Measurements from ENCODE around the gene BNIP5. TPM values are rescaled to one million over a fixed set of nuclear protein-coding genes. Genes with fewer than 3 reads are reported as not detected.
A peak's percentile ranks its signal among the peaks of the same experiment; 100 is the strongest.

BNIP5 gene
- total RNA-seq, 1 experiment from 2014 or later: not detected

- no peak for TF ChIP-seq ARID4B (CRISPR knock-in tag; IDR thresholded peaks at IDR 0.05; ENCODE audit: borderline replicate concordance)
These were observed 38.3 kb upstream of the BNIP5 start (continued) for GRCh38 chr6:36374972-36375371.

GRCh38 chr6:36374194-36374593 lies 37.5 kb upstream of the BNIP5 start:
- ChIA-PET POLR2A (no interaction called here), CTCF (interaction anchor here (0.9 to 2.5 kb wide), 5 partner anchors 14 to 235 kb away, joined by 3 to 11 read pairs (median 4); no protein-coding TSS in a partner anchor)

DNA sequence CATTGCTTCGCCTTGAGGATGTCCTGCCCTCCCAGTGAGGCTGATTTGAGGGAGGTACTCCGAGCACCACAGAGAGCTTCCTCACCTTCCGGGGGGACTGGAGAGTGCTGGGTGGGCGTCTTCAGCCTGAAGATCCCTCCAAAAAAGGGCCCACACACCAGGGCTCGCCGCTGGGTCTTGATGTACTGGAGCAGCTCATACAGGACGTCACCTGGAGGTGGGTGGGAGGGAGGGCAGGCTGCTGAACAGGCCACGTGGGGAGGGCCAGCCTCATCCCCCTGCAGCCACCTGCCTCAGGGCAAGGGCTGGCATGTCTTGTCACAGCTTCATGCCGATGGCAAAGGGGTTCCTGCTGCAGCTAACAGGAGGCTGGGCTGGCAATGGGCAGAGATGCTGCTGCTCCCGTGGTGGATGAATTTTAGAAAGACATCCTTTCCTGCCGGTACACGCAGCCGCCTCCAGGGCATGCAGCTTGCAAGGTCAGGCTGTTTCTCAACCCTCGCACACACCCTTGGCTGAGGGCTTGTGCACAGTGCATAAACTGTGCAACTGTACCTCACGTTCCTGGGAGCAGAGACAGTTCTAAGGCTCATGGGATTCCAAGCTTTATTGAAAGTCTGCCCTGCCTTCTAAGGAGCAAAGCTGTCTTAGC lies 36.8 kb upstream of the BNIP5 start:
- ChIA-PET POLR2A (no interaction called here), CTCF (interaction anchor here (0.5 to 2.5 kb wide), 6 partner anchors 13 to 71 kb away, joined by 3 to 11 read pairs (median 4); no protein-coding TSS in a partner anchor)
- ATAC-seq: peak; percentile 13
- no peak for TF ChIP-seq CBFB (CRISPR knock-in tag; IDR thresholded peaks at IDR 0.05; ENCODE audit: low read depth)
- Mint-ChIP-seq H3K36me3 (no peaks in the 10 kb centered on the region), H3K4me3 (no peak overlapping the region), H3K9me3 (no peaks in the 10 kb centered on the region), H3K4me1 (peaks cover 27% of the 10 kb centered on the region), H3K27me3 (ENCODE audit: low read depth) (no peaks in the 10 kb centered on the region), H3K27ac (no peak overlapping the region)
- no peak for DNase-seq (ENCODE audit: low spot score)

More at GRCh38 chr6:36374194-36374593, 37.5 kb upstream of the BNIP5 start:
- no peak for DNase-seq (ENCODE audit: low spot score)
- Mint-ChIP-seq H3K4me3 (no peak overlapping the region), H3K36me3 (no peaks in the 10 kb centered on the region), H3K9me3 (no peaks in the 10 kb centered on the region), H3K27me3 (ENCODE audit: low read depth) (no peaks in the 10 kb centered on the region), H3K27ac (no peak overlapping the region), H3K4me1 (peaks cover 27% of the 10 kb centered on the region)
- no peak for TF ChIP-seq JAZF1 (CRISPR knock-in tag; IDR thresholded peaks at IDR 0.05)
- no peak for TF ChIP-seq CREB1 (CRISPR knock-in tag; IDR thresholded peaks at IDR 0.05)
- TF ChIP-seq ZNF121 (CRISPR knock-in tag; IDR thresholded peaks at IDR 0.05): no peak
- TF ChIP-seq ZNF232 (CRISPR knock-in tag; IDR thresholded peaks at IDR 0.05): no peak
- no peak for TF ChIP-seq IRF2 (CRISPR knock-in tag; IDR thresholded peaks at IDR 0.05; ENCODE audit: borderline replicate concordance, low read depth)
- no peak for TF ChIP-seq ARID4B (CRISPR knock-in tag; IDR thresholded peaks at IDR 0.05; ENCODE audit: borderline replicate concordance)
- no peak for ATAC-seq

- H3K27ac Mint-ChIP-seq: no peak overlapping the region
- CTCF ChIA-PET: interaction anchor here (1.4 to 2.5 kb wide), 2 partner anchors 12 to 31 kb away, joined by 3 to 11 read pairs; no protein-coding TSS in a partner anchor
- no peak overlapping the region for H3K4me3 Mint-ChIP-seq
These were observed 35.4 kb upstream of the BNIP5 start for GRCh38 chr6:36372088-36372487.

More at GRCh38 chr6:36372088-36372487, 35.4 kb upstream of the BNIP5 start:
- no peak for TF ChIP-seq SOX15 (CRISPR knock-in tag; IDR thresholded peaks at IDR 0.05)
- 0 out of 2 replicates have a peak, but pooled peaks have one; percentile 53 for TF ChIP-seq GTF2I (CRISPR knock-in tag; conservative IDR thresholded peaks at IDR 0.05)
- TF ChIP-seq FOXK1 (CRISPR knock-in tag; IDR thresholded peaks at IDR 0.05): no peak
- no peak for TF ChIP-seq RELA (CRISPR knock-in tag; IDR thresholded peaks at IDR 0.05; ENCODE audit: borderline replicate concordance)
- no peaks in the 10 kb centered on the region for H3K36me3 Mint-ChIP-seq
- ATAC-seq: no peak
- POLR2A ChIA-PET: no interaction called here
- DNase-seq (ENCODE audit: low spot score): no peak
- no peaks in the 10 kb centered on the region for H3K9me3 Mint-ChIP-seq
- H3K27me3 Mint-ChIP-seq (ENCODE audit: low read depth): no peaks in the 10 kb centered on the region
- H3K4me1 Mint-ChIP-seq: peaks cover 15% of the 10 kb centered on the region
